ENCODE measurements around the gene HOXB3.

The HOXB3 gene

DNA sequence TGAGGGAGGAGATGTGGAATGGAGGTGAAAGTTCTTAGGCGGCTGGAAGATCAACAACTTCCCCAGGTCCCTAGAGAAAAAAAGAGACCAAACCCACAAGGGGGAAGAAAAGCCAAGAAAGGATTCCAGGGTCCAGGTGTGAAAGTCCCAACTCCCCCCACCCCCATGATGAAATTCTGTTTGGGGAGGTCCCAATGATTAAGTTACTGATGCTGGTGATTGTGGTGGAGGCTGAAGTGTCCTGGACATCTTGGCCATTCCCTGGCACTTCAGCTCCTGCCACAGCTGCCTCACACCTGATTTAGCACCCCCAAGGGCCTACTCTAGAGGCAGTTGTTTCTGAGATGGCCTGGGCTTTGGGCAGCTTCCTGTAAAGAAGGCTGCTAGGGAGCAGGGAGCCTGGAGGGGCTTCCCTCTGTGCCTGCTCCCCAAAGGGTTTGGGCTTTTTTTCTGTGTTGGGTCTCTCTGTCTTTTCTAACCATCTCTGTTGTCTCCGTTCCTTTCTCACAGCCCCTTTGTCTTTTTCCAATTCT, 25.0 kb downstream of the HOXB3 start:
- ATAC-seq, result no peak
- no peak for TF ChIP-seq ZC3H10 (CRISPR knock-in tag; IDR thresholded peaks at IDR 0.05)
- TF ChIP-seq ZFP3 (CRISPR knock-in tag; IDR thresholded peaks at IDR 0.05), result no peak
- no peak for TF ChIP-seq OSR1 (CRISPR knock-in tag; IDR thresholded peaks at IDR 0.05)
- TF ChIP-seq CREB5 (CRISPR knock-in tag; IDR thresholded peaks at IDR 0.05; ENCODE audit: low read depth), result no peak
- no peak for TF ChIP-seq SNAI2 (CRISPR knock-in tag; IDR thresholded peaks at IDR 0.05)
- no peak for TF ChIP-seq TSHZ2 (CRISPR knock-in tag; IDR thresholded peaks at IDR 0.05)
- no peak for TF ChIP-seq BACH2 (CRISPR knock-in tag; IDR thresholded peaks at IDR 0.05; ENCODE audit: borderline replicate concordance)
- TF ChIP-seq ESRRG (CRISPR knock-in tag; IDR thresholded peaks at IDR 0.05), result no peak
- TF ChIP-seq, protein P1, sequence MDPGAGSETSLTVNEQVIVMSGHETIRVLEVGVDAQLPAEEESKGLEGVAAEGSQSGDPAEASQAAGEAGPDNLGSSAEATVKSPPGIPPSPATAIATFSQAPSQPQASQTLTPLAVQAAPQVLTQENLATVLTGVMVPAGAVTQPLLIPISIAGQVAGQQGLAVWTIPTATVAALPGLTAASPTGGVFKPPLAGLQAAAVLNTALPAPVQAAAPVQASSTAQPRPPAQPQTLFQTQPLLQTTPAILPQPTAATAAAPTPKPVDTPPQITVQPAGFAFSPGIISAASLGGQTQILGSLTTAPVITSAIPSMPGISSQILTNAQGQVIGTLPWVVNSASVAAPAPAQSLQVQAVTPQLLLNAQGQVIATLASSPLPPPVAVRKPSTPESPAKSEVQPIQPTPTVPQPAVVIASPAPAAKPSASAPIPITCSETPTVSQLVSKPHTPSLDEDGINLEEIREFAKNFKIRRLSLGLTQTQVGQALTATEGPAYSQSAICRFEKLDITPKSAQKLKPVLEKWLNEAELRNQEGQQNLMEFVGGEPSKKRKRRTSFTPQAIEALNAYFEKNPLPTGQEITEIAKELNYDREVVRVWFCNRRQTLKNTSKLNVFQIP (CRISPR knock-in tag; IDR thresholded peaks at IDR 0.05; ENCODE audit: borderline replicate concordance, low read depth), result no peak
- TF ChIP-seq RARB (CRISPR knock-in tag; IDR thresholded peaks at IDR 0.05), result no peak

- no peak for ATAC-seq
- TF ChIP-seq SNAI2 (CRISPR knock-in tag; IDR thresholded peaks at IDR 0.05), result no peak
- no peak for TF ChIP-seq CREB5 (CRISPR knock-in tag; IDR thresholded peaks at IDR 0.05; ENCODE audit: low read depth)
- no peak for TF ChIP-seq ZNF565 (CRISPR knock-in tag; conservative IDR thresholded peaks at IDR 0.05; ENCODE audit: low read depth)
- no peak for TF ChIP-seq CSDC2 (CRISPR knock-in tag; IDR thresholded peaks at IDR 0.05)
- no peak for TF ChIP-seq ISL1 (CRISPR knock-in tag; IDR thresholded peaks at IDR 0.05)
- no peak for TF ChIP-seq GLIS3 (CRISPR knock-in tag; IDR thresholded peaks at IDR 0.05)
- TF ChIP-seq ARNTL (CRISPR knock-in tag; IDR thresholded peaks at IDR 0.05; ENCODE audit: borderline replicate concordance, low read depth), result no peak
- no peak for TF ChIP-seq ESRRG (CRISPR knock-in tag; IDR thresholded peaks at IDR 0.05)
- TF ChIP-seq ZC3H10 (CRISPR knock-in tag; IDR thresholded peaks at IDR 0.05), result no peak
Observed at GRCh38 chr17:48564188-48565021, 25.6 kb downstream of the HOXB3 start.

DNA sequence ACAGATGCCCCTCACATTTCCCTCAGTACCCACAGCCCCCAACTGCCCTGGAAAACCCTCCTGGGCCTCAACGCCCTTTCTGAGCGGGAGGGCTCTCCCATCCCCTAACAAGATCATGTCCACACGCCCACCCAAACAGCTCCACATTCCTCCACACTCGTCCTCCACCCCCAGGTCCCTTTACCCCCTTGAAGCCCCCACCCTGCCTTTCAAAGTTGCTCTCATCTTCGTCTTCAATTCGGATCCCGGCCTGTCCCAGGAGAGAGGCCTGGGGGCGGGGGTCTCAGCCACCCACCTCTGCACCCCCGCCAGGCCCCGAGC, 26.2 kb downstream of the HOXB3 start:
- no peak for TF ChIP-seq PATZ1 (CRISPR knock-in tag; IDR thresholded peaks at IDR 0.05; ENCODE audit: borderline replicate concordance)
- no peak for TF ChIP-seq SNAI2 (CRISPR knock-in tag; IDR thresholded peaks at IDR 0.05)
- TF ChIP-seq ZNF70 (CRISPR knock-in tag; IDR thresholded peaks at IDR 0.05), result no peak
- TF ChIP-seq, protein P1 (CRISPR knock-in tag; IDR thresholded peaks at IDR 0.05; ENCODE audit: borderline replicate concordance, low read depth), result no peak
- TF ChIP-seq ARNTL (CRISPR knock-in tag; IDR thresholded peaks at IDR 0.05; ENCODE audit: borderline replicate concordance, low read depth), result no peak
- TF ChIP-seq CSRNP3 (CRISPR knock-in tag; IDR thresholded peaks at IDR 0.05), result no peak
- ATAC-seq, result no peak

Data from SK-N-SH treated with all-trans-retinoic acid at 6 μM for 48 hours (cell line).